Body of pancreas (tissue), 4 donors: Measurements from ENCODE around the gene PATJ. TPM values are rescaled to one million over a fixed set of nuclear protein-coding genes. Genes with fewer than 3 reads are reported as not detected.

Source experiments
- ATAC-seq: fragments of 150-250 bp; one replicate; pipeline ENCODE4 v1.9.1; 2016
- DNase-seq, 4 donors: peaks; one replicate each; pipeline ENCODE4 v3.0.0-alpha.2; 2019
- H3K27ac ChIP-seq, 4 donors: fragments of 200-600 bp; sonication (generic); 1 replicate in 3 of 4; 2 replicates in 1 of 4; pipeline versions ENCODE4 v1.5.1 to v1.6.1; 2016 to 2019; ENCODE audit warnings: mild to moderate bottlenecking in 1 of 4, mixed read lengths in 1 of 4, moderate library complexity in 1 of 4
- H3K27me3 ChIP-seq, 2 donors: fragments of 200-600 bp; sonication (generic); one replicate each; pipeline ENCODE4 v1.6.0; 2016; ENCODE audit warnings: mild to moderate bottlenecking in 1 of 2
- H3K36me3 ChIP-seq, 2 donors: fragments of 200-600 bp; sonication (generic); replicated peaks in 1 of 2; 2 replicates each; pipeline ENCODE4 v1.5.1; 2016; ENCODE audit warnings: low read depth in 2 of 2; ENCODE audit not compliant: insufficient read depth in 1 of 2
- H3K4me1 ChIP-seq: fragments of 200-600 bp; sonication (generic); one replicate; pipeline ENCODE4 v1.6.0; 2016
- H3K4me3 ChIP-seq, 2 donors: fragments of 200-600 bp; sonication (generic); 1 replicate in 1 of 2; 2 replicates in 1 of 2; pipeline ENCODE4 v1.5.1; 2016 to 2019
- H3K9me3 ChIP-seq, 3 donors: fragments of 200-600 bp; sonication (generic); 1 replicate in 2 of 3; 2 replicates in 1 of 3; pipeline ENCODE4 v1.5.1; 2016
- POLR2A ChIP-seq, 3 donors: fragments of 450-650 bp; IDR thresholded peaks; one replicate each; pipeline ENCODE4 v1.6.1; 2016; ENCODE audit warnings: antibody characterized with exemption in 3 of 3, mild to moderate bottlenecking in 2 of 3
- WGBS, 2 donors: methylation state at CpG; one replicate each; pipeline ENCODE4 v1.1.5; 2017; 5-methylcytosine and 5-hydroxymethylcytosine counted together
- intact Hi-C: fragments of 100-400 bp; cut with DNase I; formaldehyde crosslinking; loops from one replicate; pipeline ENCODE4 v1.15.1; 2023
- total RNA-seq, 2 donors: library from RNA; depleted of rRNA; stranded (reverse); fragments of >200 nt; gene quantifications; one replicate each; pipeline ENCODE4 v1.1.0, GENCODE V29; 2016
- TF ChIP-seq, protein P1 (sequence below), 7 experiments: fragments of 450-650 bp in 4 of 7; fragments of 200-600 bp in 3 of 7; sonication (generic) in 3 of 7; IDR thresholded peaks; one replicate each; pipeline ENCODE4 v1.5.1; 2016 to 2019; ENCODE audit warnings: antibody characterized with exemption in 7 of 7

PATJ gene
- total RNA-seq, 2 donors from 2014 or later: 54.2 to 72.5 TPM

DNA sequence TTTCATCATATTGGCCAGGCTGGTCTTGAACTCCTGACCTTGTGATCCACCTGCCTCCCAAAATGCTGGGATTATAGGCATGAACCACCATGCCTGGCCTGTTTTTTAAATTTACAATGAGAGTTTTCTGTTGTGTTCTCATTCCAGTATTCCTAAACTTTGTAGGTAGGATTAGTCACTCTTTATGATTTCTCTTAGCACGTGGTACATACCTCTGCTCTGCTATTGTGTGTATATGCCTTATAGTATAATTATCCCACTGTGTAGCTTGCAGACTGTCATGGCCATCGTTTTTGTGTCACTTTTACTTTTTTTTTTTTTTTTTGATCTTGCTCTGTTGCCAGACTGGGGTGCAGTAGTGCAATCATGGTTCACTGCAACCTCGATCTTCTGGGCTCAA, 14.5 kb downstream of the PATJ start:
- Histone ChIP-seq H3K27ac (no peak overlapping the region), H3K4me3 (no peak overlapping the region), H3K9me3 (no peaks in the 10 kb centered on the region), H3K4me1 (peaks cover 22% of the 10 kb centered on the region), H3K27me3 (no peaks in the 10 kb centered on the region), H3K36me3 (no peaks in the 10 kb centered on the region)
- TF ChIP-seq, protein P1, sequence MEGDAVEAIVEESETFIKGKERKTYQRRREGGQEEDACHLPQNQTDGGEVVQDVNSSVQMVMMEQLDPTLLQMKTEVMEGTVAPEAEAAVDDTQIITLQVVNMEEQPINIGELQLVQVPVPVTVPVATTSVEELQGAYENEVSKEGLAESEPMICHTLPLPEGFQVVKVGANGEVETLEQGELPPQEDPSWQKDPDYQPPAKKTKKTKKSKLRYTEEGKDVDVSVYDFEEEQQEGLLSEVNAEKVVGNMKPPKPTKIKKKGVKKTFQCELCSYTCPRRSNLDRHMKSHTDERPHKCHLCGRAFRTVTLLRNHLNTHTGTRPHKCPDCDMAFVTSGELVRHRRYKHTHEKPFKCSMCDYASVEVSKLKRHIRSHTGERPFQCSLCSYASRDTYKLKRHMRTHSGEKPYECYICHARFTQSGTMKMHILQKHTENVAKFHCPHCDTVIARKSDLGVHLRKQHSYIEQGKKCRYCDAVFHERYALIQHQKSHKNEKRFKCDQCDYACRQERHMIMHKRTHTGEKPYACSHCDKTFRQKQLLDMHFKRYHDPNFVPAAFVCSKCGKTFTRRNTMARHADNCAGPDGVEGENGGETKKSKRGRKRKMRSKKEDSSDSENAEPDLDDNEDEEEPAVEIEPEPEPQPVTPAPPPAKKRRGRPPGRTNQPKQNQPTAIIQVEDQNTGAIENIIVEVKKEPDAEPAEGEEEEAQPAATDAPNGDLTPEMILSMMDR (IDR thresholded peaks at IDR 0.05): no peak
- TF ChIP-seq POLR2A (IDR thresholded peaks at IDR 0.05): no peak
- DNase-seq (no peak), ATAC-seq (no peak)
- WGBS, 2 donors: 68 to 70% methylated on average over 3 of the region's 3 CpGs
- intact Hi-C loops: no loop called here

DNA sequence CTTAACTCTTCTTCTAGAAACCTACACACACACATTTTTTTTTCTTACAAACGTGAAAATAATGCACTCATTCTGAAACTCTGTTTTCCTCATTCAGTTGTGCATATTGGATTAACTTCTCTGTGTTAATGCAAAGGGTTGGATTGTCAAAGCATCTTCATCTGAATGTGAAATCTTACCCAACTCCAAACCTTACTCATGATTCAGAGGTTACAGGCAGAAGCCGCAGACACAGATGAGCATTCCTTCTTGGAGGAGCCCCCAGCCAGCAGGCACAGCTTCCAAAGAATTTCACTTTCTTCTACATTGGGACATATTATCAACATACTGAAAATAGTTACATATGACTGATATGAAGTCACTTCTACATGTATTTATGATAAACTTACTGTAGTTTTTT, 15.7 kb downstream of the PATJ start:
- no peak for TF ChIP-seq POLR2A (IDR thresholded peaks at IDR 0.05)
- TF ChIP-seq, protein P1 (IDR thresholded peaks at IDR 0.05): no peak
- Histone ChIP-seq H3K4me3 (no peak overlapping the region), H3K27ac (no peak overlapping the region), H3K4me1 (peaks cover 15% of the 10 kb centered on the region), H3K9me3 (no peaks in the 10 kb centered on the region), H3K36me3 (no peaks in the 10 kb centered on the region), H3K27me3 (no peaks in the 10 kb centered on the region)
- no peak for ATAC-seq
- DNase-seq: no peak
- WGBS, 2 donors: 72 to 77% methylated on average over 2 of the region's 2 CpGs
- intact Hi-C loops: no loop called here

DNA sequence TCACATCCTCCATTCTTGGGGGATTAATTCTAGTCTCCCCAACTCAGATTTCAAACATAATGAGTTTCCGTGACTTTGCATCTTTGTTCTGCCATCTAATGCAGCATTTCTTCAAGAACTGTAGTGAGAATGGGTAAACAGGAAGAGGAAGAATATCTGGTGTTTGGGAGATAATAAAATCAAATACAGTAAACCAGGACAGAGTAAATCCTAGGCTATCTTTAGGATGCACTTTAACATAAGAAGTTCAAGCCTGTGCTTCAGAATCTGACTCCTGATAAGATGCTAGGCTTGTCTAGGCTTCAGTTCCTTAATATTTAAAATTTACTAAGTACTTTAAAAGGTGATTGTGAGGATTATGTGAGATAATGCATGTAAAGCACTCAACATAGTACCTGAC, 27.9 kb downstream of the PATJ start:
- no peak for ATAC-seq
- no peak overlapping the region for H3K27ac ChIP-seq
- H3K4me1 ChIP-seq: no peaks in the 10 kb centered on the region
- DNase-seq: no peak
- no peak for TF ChIP-seq POLR2A (IDR thresholded peaks at IDR 0.05)
- TF ChIP-seq, protein P1 (IDR thresholded peaks at IDR 0.05): no peak
- H3K9me3 ChIP-seq: no peaks in the 10 kb centered on the region
- intact Hi-C loops: no loop called here
- H3K4me3 ChIP-seq: no peak overlapping the region
- peaks cover 4 to 7% of the 10 kb centered on the region in 2 donors for H3K36me3 ChIP-seq
- no peaks in the 10 kb centered on the region for H3K27me3 ChIP-seq
- WGBS, 2 donors: 95 to 100% methylated on average over 1 of the region's 1 CpG

DNA sequence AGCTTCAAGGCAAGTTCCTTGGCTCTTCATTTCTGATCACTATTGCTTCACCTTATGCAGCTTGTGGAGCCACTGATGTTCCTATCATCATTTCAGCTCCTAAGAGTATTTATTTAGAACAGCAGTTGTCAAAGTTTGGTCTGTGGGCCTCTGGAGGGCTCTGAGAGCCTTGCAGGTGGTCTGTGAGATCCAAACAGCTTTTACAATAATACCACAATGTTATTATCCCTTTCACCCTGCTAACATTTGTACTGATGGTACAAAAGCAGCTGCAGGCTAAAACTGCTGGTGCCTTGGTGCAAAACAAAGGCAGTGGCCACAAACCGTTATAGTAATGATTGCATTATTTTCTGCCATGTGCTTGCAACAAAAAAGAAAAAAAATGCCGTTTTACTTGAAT, 33.8 kb downstream of the PATJ start:
- Histone ChIP-seq H3K27me3 (no peaks in the 10 kb centered on the region), H3K36me3 (no peaks in the 10 kb centered on the region), H3K9me3 (no peaks in the 10 kb centered on the region), H3K27ac (no peak overlapping the region), H3K4me3 (no peak overlapping the region), H3K4me1 (no peaks in the 10 kb centered on the region)
- no peak for TF ChIP-seq POLR2A (IDR thresholded peaks at IDR 0.05)
- TF ChIP-seq, protein P1 (IDR thresholded peaks at IDR 0.05): no peak
- intact Hi-C loops: no loop called here
- ATAC-seq: no peak
- DNase-seq: no peak
- WGBS, 2 donors: 83 to 86% methylated on average over 2 of the region's 2 CpGs

DNA sequence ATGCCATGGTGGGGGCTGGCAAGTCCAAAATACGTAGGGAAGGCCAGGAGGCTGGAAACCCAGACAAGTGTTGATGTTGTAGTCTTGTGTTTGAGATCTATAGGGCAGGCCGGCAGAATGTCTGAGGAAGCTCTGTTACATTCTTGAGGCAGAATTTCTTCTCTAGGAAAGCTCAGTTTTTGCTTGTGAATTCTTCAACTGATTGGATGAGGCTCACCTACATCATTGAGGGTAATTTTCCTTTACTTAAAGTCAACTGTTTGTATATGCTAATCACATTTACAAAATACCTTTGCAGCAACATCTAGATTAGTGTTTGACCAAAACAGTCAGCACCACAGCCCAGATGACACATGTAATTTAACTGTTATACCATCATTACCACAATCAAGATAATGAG, 37.0 kb downstream of the PATJ start:
- H3K9me3 ChIP-seq: no peaks in the 10 kb centered on the region
- no peaks in the 10 kb centered on the region for H3K27me3 ChIP-seq
- WGBS, 2 donors: 98 to 100% methylated on average over 2 of the region's 2 CpGs
- no peak overlapping the region for H3K27ac ChIP-seq
- no peaks in the 10 kb centered on the region for H3K4me1 ChIP-seq
- H3K36me3 ChIP-seq: no peaks in the 10 kb centered on the region
- no peak overlapping the region for H3K4me3 ChIP-seq
- intact Hi-C loops: no loop called here
- TF ChIP-seq, protein P1 (IDR thresholded peaks at IDR 0.05): no peak
- no peak for TF ChIP-seq POLR2A (IDR thresholded peaks at IDR 0.05)
- DNase-seq (no peak), ATAC-seq (no peak)
